SJSA1 (cell line): ENCODE data around the gene CHST8. TPM values are rescaled to one million over a fixed set of nuclear protein-coding genes. Genes with fewer than 3 reads are reported as not detected.

Source experiments
- DNase-seq, 2 experiments: peaks; one replicate each; pipeline ENCODE4 v3.0.0-alpha.2; 2015 to 2020; ENCODE audit warnings: low spot score in 2 of 2, low read depth in 1 of 2
- H3K27ac ChIP-seq: fragments of 250-450 bp; sonication (Bioruptor Pico); 2 replicates; pipeline ENCODE4 v1.5.1; 2020; ENCODE audit warnings: mild to moderate bottlenecking, moderate library complexity
- H3K27me3 ChIP-seq: fragments of 250-450 bp; sonication (Bioruptor Pico); replicated peaks from 2 replicates; pipeline ENCODE4 v1.5.1; 2020; ENCODE audit warnings: mild to moderate bottlenecking, moderate library complexity
- H3K36me3 ChIP-seq: fragments of 250-450 bp; sonication (Bioruptor Pico); 2 replicates; pipeline ENCODE4 v1.5.1; 2020; ENCODE audit warnings: mild to moderate bottlenecking
- H3K4me1 ChIP-seq: fragments of 250-450 bp; sonication (Bioruptor Pico); replicated peaks from 2 replicates; pipeline ENCODE4 v1.6.1; 2021; ENCODE audit warnings: mild to moderate bottlenecking
- H3K4me3 ChIP-seq: fragments of 250-450 bp; sonication (Bioruptor Pico); 2 replicates; pipeline ENCODE4 v1.5.1; 2020; ENCODE audit warnings: mild to moderate bottlenecking
- H3K9me3 ChIP-seq: fragments of 250-450 bp; sonication (Bioruptor Pico); replicated peaks from 2 replicates; pipeline ENCODE4 v1.5.1; 2020; ENCODE audit warnings: mild to moderate bottlenecking
- total RNA-seq: library from RNA; depleted of rRNA; stranded (reverse); fragments of >200 nt; shearing (Covaris generic); gene quantifications from 2 replicates; pipeline ENCODE4 v1.2.3, GENCODE V29; 2014

The CHST8 gene
- total RNA-seq, 1 experiment from 2014 or later, result not detected

DNA sequence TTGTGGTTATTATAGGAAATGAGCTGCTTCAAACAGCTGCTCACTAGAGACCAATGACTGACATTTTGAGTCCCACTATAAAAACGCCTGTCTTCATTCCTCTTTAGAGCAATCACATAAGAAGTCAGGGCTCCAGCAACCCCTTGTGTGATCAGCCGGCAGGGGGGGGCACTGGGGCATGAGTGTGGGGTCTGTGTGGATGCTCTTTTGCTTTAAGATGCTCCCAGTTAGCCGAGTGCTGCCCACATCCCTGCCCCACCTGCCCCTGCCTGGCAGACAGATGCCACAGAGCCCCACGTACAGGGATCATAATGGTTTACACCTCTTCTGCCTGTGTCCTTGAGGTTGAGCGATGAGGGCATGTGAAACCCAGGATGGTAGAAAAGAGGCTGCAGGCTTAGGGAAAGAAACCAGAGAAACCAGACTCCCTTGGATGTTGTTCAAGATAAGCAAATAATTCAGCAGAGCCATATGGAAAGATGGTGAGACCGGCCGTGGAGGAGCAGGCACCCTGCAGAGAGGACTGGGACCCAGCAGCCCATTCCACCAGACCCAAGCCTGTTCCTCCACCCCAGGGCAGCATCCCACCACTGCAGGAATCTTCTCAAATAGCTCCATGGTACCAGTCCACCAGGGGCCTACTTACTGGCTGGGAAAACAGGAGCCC lies 55.4 kb downstream of the CHST8 start:
- Histone ChIP-seq H3K36me3 (no peaks in the 10 kb centered on the region), H3K4me1 (no peaks in the 10 kb centered on the region), H3K4me3 (no peak overlapping the region), H3K9me3 (no peaks in the 10 kb centered on the region), H3K27ac (no peak overlapping the region), H3K27me3 (peaks cover 22% of the 10 kb centered on the region)
- DNase-seq, result no peak

DNA sequence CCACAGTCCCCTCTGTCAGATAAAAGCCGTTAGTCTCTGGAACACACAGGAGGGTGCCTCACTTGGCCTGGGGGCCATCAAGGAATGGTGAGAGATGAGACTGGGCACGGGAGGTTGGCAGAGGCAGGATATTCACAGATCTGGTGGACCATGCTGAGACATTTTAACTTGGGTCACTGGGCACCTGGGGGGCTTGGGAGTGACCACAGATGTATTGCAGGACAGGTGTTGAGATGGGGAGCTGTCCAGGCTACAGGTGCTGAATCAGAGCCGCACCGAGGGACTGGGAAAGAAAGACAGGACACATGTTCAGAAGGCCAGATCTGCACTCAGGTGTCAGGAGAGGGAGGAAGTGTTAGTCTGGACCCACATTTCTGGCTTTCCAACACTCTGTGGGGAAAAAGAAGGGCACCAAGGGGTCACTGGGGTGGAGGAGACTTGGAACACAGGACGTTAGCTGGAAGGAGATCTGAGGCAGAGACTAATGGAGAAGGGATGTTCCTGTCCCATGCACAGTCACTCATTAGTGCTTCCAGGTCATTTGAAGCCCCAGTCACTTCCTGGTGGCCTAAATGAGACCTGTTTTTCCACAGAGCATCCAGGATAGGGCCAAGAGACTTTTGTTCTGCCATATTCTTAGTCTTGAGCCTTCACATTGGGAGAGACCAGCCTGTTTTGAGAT lies 56.1 kb downstream of the CHST8 start:
- Histone ChIP-seq H3K36me3 (no peaks in the 10 kb centered on the region), H3K4me1 (no peaks in the 10 kb centered on the region), H3K27me3 (peaks cover 24% of the 10 kb centered on the region), H3K4me3 (no peak overlapping the region), H3K9me3 (no peaks in the 10 kb centered on the region), H3K27ac (no peak overlapping the region)
- no peak for DNase-seq

DNA sequence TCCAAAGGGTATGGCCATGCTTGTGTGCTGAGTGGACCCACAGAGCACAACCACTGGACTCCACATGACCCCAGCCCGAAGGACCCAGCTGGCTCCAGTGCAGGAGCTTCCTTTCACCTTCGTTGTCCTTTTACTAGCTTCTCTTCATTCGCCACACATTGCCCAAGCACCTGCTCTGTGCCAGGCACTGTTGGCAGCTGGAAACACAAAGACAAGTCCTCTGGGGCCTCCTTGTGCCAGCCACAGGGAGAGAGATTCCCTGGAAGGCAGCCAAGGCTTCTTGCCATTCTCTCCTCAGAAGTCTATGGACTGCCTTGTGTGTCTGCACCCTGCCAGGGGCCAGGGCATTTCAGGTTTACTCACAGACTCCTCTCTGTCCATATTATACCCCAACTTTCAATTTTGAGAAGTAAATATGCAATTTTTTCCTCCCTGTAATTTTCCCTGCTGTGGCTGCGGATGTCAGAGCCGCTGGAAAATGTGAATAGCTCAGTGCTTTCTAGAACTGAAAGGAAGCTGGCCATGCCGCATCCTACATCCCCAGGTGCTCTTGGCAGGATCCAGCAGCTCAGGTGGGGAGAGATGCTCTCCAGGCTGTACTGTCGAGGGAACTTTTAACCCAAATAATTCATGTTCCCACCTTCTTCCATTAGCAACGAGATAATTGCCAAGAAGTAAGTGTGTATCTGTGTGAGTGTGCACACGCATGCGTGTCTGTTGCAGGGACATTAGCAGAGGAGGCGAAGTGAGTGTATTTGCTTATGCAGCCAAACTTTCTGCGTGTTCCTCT lies 57.2 kb downstream of the CHST8 start:
- Histone ChIP-seq H3K4me3 (no peak overlapping the region), H3K4me1 (no peaks in the 10 kb centered on the region), H3K9me3 (no peaks in the 10 kb centered on the region), H3K36me3 (no peaks in the 10 kb centered on the region), H3K27ac (no peak overlapping the region), H3K27me3 (peaks cover 21% of the 10 kb centered on the region)
- DNase-seq, result no peak

DNA sequence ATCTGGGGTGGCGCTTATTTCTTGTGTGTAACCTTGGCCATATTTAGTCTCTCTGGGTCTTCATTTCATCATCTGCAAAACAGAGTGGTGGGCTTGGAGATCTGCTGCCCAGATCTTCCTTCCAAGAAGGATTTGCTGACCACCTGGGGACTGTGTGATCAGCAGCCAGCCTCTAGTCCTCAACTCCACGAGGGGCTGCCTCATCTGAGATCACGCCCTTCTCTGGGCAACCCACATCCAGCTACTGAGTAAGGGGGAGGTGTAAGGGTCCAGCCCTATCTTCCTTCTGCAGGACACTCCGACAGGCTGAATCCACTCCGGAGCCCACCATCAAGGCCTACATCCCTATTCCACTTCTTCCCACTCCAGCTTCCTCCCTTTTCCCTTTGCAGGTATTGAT lies 57.9 kb downstream of the CHST8 start:
- no peak overlapping the region for H3K27ac ChIP-seq
- H3K27me3 ChIP-seq, result peaks cover 27% of the 10 kb centered on the region
- no peaks in the 10 kb centered on the region for H3K9me3 ChIP-seq
- no peak overlapping the region for H3K4me3 ChIP-seq
- no peaks in the 10 kb centered on the region for H3K4me1 ChIP-seq
- no peaks in the 10 kb centered on the region for H3K36me3 ChIP-seq
- DNase-seq, result no peak

DNA sequence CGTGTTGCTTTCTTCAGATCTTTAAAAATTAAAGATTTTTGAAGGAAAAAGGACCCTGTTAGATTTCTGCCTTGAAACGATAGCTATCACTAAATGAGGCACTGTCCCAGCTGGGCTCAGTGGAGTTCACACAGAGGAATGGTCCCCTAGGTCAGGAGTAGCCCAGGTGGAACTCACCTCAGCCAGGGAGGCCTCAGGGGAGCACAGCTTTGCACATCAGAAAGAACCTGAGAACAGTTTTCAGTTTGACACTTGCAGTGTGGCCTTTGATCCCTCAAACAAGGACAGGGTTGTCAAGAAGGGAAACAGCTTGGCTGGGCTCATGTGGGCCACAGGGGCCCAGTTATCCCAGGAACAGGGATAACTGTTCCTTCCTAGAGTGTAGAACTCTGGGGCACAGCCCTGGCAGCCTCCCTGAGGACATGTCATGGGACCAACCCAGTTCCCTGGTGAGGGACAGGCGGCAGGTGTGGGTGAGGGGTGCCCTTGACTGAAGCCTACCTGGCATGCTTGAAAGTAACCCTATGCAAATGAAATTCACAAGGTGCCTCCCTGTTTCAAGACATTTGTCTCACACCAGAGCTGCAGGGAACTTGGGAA lies 59.4 kb downstream of the CHST8 start:
- H3K36me3 ChIP-seq, result no peaks in the 10 kb centered on the region
- no peak overlapping the region for H3K4me3 ChIP-seq
- no peaks in the 10 kb centered on the region for H3K4me1 ChIP-seq
- no peaks in the 10 kb centered on the region for H3K9me3 ChIP-seq
- no peak overlapping the region for H3K27ac ChIP-seq
- H3K27me3 ChIP-seq, result peaks cover 26% of the 10 kb centered on the region
- DNase-seq, result no peak

DNA sequence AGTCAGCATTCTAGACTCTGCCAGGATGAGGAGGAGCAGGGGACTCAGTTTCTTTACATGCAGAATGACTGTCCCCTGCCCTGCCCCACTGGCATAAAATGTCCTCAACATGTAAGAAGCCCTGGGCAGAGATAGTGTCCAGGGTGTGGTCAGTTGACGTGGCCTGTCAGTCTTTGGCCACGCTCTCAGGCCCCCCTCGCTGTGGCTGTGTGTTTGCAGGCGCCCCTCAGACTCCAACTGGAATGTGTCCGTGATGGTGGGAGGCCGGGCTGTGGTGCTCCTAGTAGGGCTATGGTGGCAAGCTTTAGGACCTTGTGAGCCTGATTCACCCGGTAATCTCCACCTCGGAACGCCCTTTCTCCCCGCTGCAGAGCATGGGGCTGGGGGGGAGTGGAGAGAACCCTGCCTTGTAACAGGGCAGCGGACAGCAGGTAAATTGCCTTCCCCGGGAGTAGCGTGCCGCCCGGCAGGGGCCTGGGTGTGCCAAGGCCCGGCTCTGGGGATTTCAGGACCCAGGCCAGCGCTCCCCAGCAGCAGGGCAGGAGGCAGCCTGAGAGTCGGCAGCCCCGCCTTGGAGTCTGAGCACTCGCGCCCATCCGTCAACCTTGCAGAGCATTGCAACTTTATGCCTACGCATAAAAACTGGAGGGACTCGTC lies 62.3 kb downstream of the CHST8 start:
- Histone ChIP-seq H3K36me3 (no peaks in the 10 kb centered on the region), H3K4me3 (no peak overlapping the region), H3K27ac (no peak overlapping the region), H3K4me1 (no peaks in the 10 kb centered on the region), H3K27me3 (peaks cover 30% of the 10 kb centered on the region), H3K9me3 (no peaks in the 10 kb centered on the region)
- DNase-seq, result no peak

DNA sequence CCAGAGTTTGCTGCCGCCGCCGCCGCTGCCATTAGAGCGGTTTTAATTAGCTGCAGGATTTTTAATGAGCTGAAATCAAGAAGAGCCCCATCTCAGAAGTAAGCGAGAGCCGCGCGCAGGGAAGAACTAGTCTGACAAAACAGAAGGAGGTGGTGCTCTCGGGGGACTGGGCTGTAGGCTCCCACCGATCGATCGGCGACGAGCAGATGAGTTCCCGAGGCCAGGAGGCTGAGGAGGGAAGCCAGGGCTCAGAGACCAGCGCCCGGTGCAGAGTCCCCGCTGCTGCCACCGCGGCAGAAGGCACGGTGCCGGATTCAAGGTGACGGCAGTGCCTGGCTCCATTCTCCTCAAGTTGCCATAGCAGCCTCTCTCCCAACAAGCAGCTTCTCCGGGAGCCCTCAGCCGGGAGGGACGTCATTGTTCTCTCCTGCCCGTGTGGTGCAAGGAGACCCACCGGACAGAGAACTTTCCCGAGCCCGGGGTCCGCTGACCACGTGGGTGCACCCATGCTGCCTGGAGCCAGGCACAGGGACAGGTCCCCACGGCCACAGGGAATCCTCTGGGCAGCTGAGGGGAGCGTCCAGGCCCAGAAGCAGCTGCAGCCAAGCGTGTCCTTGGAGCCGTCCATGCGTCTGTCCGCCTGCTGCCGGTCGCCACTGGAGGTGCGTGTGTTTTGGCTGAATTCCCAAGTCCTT lies 62.9 kb downstream of the CHST8 start:
- no peak for DNase-seq

DNA sequence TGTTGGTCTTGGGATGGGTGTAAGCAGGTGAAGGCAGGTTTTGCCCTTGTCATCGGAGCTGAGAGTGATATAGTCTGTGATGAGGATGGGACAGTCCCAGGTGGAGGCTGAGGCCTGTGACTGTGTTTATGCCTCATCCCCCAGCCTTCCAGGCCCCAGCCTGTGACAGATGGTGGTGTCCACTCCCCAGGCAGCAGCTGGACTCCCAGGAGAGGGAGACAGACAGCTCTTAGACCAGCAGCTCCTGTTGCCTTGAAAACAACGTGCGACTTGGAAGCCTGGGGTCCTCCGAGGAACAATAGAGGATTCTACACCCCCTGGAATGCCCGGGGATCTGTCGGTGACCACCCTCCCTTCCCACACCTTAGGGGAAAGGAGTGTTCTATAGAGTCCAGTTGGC lies 63.8 kb downstream of the CHST8 start:
- DNase-seq, result peak in 1 of 2 experiments; percentile 25
- H3K4me3 ChIP-seq, result no peak overlapping the region
- H3K27me3 ChIP-seq, result peaks cover 24% of the 10 kb centered on the region
- H3K4me1 ChIP-seq, result no peaks in the 10 kb centered on the region
- H3K36me3 ChIP-seq, result no peaks in the 10 kb centered on the region
- no peaks in the 10 kb centered on the region for H3K9me3 ChIP-seq
- H3K27ac ChIP-seq, result no peak overlapping the region

More for the DNA sequence above, 62.9 kb downstream of the CHST8 start:
- no peaks in the 10 kb centered on the region for H3K4me1 ChIP-seq
- H3K36me3 ChIP-seq, result no peaks in the 10 kb centered on the region
- no peaks in the 10 kb centered on the region for H3K9me3 ChIP-seq
- no peak overlapping the region for H3K27ac ChIP-seq
- H3K4me3 ChIP-seq, result no peak overlapping the region
- H3K27me3 ChIP-seq, result peaks cover 31% of the 10 kb centered on the region

DNA sequence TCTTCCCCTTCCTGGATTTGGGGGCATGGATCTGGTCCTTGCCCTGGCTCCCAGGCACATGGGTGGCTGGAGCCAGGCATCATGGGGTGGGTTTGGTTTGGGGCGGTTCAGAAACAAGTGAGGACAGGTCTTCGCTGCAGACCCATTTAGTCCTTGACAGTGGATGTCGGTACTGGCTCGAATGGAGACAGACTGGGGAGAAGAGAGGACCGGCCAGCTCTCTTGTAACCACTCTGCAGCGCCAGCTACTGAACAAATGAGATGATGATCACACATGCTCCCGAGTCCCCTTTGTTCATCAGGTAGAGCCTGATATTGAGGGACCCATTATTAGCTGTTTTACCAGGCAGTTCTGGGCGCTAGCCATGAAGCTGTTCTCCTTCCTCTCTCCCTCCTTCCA lies 64.5 kb downstream of the CHST8 start:
- Histone ChIP-seq H3K9me3 (no peaks in the 10 kb centered on the region), H3K36me3 (no peaks in the 10 kb centered on the region), H3K4me3 (no peak overlapping the region), H3K27ac (no peak overlapping the region), H3K27me3 (peaks cover 24% of the 10 kb centered on the region), H3K4me1 (no peaks in the 10 kb centered on the region)
- peak in 1 of 2 experiments; percentile 25 for DNase-seq

DNA sequence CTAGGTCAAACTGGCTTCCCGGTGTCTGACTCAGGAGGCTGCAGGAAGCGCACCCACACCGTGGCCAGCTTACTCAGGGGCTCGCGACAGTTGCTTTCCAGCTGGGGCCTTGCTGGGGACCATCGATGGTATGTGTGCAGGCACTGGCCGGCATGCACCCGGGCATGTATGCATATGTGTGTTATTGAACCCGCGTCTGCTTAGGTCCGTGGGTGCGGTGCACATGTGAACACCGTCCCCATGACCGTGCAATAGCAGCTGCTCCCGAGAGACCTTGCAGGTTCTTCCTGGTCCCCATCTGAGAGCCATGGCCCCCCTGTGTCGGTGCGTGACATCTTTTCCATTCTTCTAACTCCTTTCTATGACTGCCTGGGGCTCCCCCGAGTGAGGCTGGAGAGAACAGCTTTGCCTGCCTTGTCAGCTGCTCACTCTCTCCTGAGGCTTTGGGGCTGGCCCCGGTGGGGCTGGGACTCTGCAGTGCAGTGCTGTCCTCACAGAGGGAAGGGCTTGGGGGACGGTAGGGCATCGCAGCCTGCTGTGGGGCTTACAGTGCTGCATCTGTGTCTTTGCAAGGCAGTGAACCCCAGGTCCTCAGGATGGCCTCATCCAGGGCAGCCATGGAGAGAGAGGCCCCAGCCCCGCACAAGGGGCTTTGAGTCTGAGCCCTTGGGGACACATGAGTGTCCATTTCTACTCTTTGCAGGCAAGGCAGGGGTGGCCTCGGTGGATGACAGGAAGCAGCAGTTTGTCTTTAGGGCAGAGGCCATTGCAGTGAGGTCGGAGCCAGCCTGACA lies 65.1 kb downstream of the CHST8 start:
- H3K36me3 ChIP-seq, result no peaks in the 10 kb centered on the region
- no peaks in the 10 kb centered on the region for H3K9me3 ChIP-seq
- DNase-seq, result peak in 1 of 2 experiments; percentile 37
- H3K4me3 ChIP-seq, result no peak overlapping the region
- no peaks in the 10 kb centered on the region for H3K4me1 ChIP-seq
- H3K27me3 ChIP-seq, result peaks cover 24% of the 10 kb centered on the region
- no peak overlapping the region for H3K27ac ChIP-seq

DNA sequence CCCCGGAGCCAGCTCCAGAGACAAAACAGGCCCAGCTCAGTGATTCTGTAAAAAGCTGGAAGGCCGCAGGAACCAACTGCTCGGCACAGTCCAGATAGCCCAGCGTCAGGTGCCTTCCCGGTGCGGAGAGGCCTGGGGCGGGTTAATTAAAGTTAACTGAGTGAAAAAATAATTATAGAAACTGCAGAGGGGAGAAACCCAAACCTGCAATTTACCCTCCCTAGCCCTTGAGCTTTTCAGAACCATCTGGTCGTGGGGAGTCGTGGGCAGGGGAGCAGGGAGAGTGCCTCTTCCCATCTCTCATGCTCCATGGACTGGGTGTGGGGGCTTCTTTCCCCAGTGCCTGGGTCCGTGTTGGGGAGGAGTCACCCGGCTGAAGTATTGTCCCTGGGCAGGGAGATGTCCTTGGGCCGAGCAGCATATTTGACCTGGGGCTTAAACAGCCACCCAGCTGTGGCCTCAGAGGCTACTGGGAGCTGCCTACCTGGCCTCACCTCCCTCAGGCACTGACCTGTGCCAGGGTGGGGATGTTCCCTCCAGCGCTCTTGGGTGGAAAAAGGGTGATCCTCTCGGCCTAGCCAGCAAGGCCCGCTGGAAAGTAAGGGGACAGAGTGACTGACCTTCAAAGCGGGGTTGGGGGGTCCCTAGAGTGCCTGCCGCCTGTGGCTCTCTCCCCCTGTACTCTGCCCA lies 65.9 kb downstream of the CHST8 start:
- no peak for DNase-seq
- no peak overlapping the region for H3K27ac ChIP-seq
- H3K9me3 ChIP-seq, result no peaks in the 10 kb centered on the region
- H3K36me3 ChIP-seq, result no peaks in the 10 kb centered on the region
- H3K4me3 ChIP-seq, result no peak overlapping the region
- no peaks in the 10 kb centered on the region for H3K4me1 ChIP-seq
- H3K27me3 ChIP-seq, result peaks cover 20% of the 10 kb centered on the region
